Measurements from ENCODE around the gene TNFSF10.
"Not testable (repeated sequence)": the region's sequence is repeated elsewhere in the genome, so short reads cannot be mapped to it uniquely, and the experiment has no call there.

The TNFSF10 gene

GRCh38 chr3:172522871-172523818 is at the start of gene TNFSF10:
Gene TNFSF10, minus strand, starts transcription at chr3:172523430. Its CDS starts 46 bp downstream, at chr3:172523384.
- DNase-seq (ENCODE audit: low read depth in 1 of 2, low spot score in 1 of 2): no peak

- DNase-seq (ENCODE audit: low read depth in 1 of 2, low spot score in 1 of 2): no peak
These were observed 46.1 kb upstream of the TNFSF10 start for GRCh38 chr3:172569128-172570008.

GRCh38 chr3:172568701-172569100 is 45.5 kb upstream of the TNFSF10 start:
- no peak for DNase-seq (ENCODE audit: low read depth in 1 of 2, low spot score in 1 of 2)

GRCh38 chr3:172566785-172567184 is 43.6 kb upstream of the TNFSF10 start:
- DNase-seq (ENCODE audit: low read depth in 1 of 2, low spot score in 1 of 2): not testable (repeated sequence)

- DNase-seq (ENCODE audit: low read depth in 1 of 2, low spot score in 1 of 2): no peak
These were observed 41.3 kb upstream of the TNFSF10 start for GRCh38 chr3:172564499-172564898.

- peak in 1 of 2 donors; percentile 34 for DNase-seq (ENCODE audit: low read depth in 1 of 2, low spot score in 1 of 2)
These were observed 39.9 kb upstream of the TNFSF10 start for GRCh38 chr3:172562871-172563865.

- DNase-seq (ENCODE audit: low read depth in 1 of 2, low spot score in 1 of 2): no peak
These were observed 38.8 kb upstream of the TNFSF10 start for GRCh38 chr3:172561897-172562640.

- no peak for DNase-seq (ENCODE audit: low read depth in 1 of 2, low spot score in 1 of 2)
These were observed 37.4 kb upstream of the TNFSF10 start for GRCh38 chr3:172560586-172560985.

- no peak for DNase-seq (ENCODE audit: low read depth in 1 of 2, low spot score in 1 of 2)
These were observed 36.8 kb upstream of the TNFSF10 start for GRCh38 chr3:172560026-172560425.

- DNase-seq (ENCODE audit: low read depth in 1 of 2, low spot score in 1 of 2): no peak
These were observed 35.8 kb upstream of the TNFSF10 start for GRCh38 chr3:172559020-172559419.

- no peak for DNase-seq (ENCODE audit: low read depth in 1 of 2, low spot score in 1 of 2)
These were observed 34.4 kb upstream of the TNFSF10 start for GRCh38 chr3:172557515-172558220.

GRCh38 chr3:172553526-172554252 is 30.5 kb upstream of the TNFSF10 start:
- DNase-seq (ENCODE audit: low read depth in 1 of 2, low spot score in 1 of 2): no peak

GRCh38 chr3:172552607-172553006 is 29.4 kb upstream of the TNFSF10 start:
- no peak for DNase-seq (ENCODE audit: low read depth in 1 of 2, low spot score in 1 of 2)

GRCh38 chr3:172551874-172552273 is 28.6 kb upstream of the TNFSF10 start:
- no peak for DNase-seq (ENCODE audit: low read depth in 1 of 2, low spot score in 1 of 2)

GRCh38 chr3:172550347-172550943 is 27.2 kb upstream of the TNFSF10 start:
- DNase-seq (ENCODE audit: low read depth in 1 of 2, low spot score in 1 of 2): peak; percentile 42 to 78

GRCh38 chr3:172549144-172549543 is 25.9 kb upstream of the TNFSF10 start:
- no peak for DNase-seq (ENCODE audit: low read depth in 1 of 2, low spot score in 1 of 2)

- no peak for DNase-seq (ENCODE audit: low read depth in 1 of 2, low spot score in 1 of 2)
These were observed 23.5 kb upstream of the TNFSF10 start for GRCh38 chr3:172546628-172547214.

GRCh38 chr3:172546105-172546504 is 22.9 kb upstream of the TNFSF10 start:
- DNase-seq (ENCODE audit: low read depth in 1 of 2, low spot score in 1 of 2): no peak
